IMR-90 (cell line): ENCODE measurements around the gene PDE4C. TPM values are rescaled to one million over a fixed set of nuclear protein-coding genes. Genes with fewer than 3 reads are reported as not detected.

ENCODE experiments used
- ATAC-seq: fragments of 200-7000 bp; cut with Tn5 transposase; 2 replicates; pipeline ENCODE4 v1.9.1; 2020; ENCODE audit warnings: low read depth, mild to moderate bottlenecking, moderate library complexity
- BruUV-seq: library from RNA; stranded (reverse); fragments of 400-500 nt; replicated peaks from 2 replicates; lab custom pipeline; 2021; lab: Mats Ljungman, UMichigan
- CTCF ChIA-PET: fragments of 300-600 bp; formaldehyde crosslinking; extraction: SDS; loops from one replicate; lab custom pipeline; 2021; ENCODE audit warnings: antibody characterized with exemption; lab: Yijun Ruan, JAX
- POLR2A ChIA-PET: fragments of 300-600 bp; sonication (Branson Sonifier 250); formaldehyde crosslinking; loops from one replicate; lab custom pipeline; 2022; ENCODE audit warnings: antibody characterized with exemption; ENCODE audit not compliant: unreplicated experiment; lab: Charles Lee
- DNase-seq: peaks from one replicate; pipeline ENCODE4 v3.0.0; 2013
- H2AFZ ChIP-seq: replicated peaks from 2 replicates; pipeline ENCODE3; 2013; ENCODE audit warnings: low read length, mild to moderate bottlenecking; ENCODE audit not compliant: poor library complexity
- H2AK5ac ChIP-seq: 2 replicates; pipeline ENCODE4 v1.6.1; 2013; ENCODE audit warnings: low read depth, low read length, inconsistent platforms
- H2AK9ac ChIP-seq: replicated peaks from 2 replicates; pipeline ENCODE3; 2013; ENCODE audit warnings: mild to moderate bottlenecking, low read depth, low read length, moderate library complexity; ENCODE audit not compliant: poor library complexity
- H2BK120ac ChIP-seq: 2 replicates; pipeline ENCODE4 v1.6.1; 2013; ENCODE audit warnings: low read depth, low read length, inconsistent platforms
- H2BK15ac ChIP-seq: 3 replicates; pipeline ENCODE4 v1.6.1; 2013; ENCODE audit warnings: low read depth, low read length, inconsistent platforms
- H2BK20ac ChIP-seq: 2 replicates; pipeline ENCODE4 v1.6.1; 2013; ENCODE audit warnings: low read depth, mild to moderate bottlenecking, inconsistent platforms, low read length, moderate library complexity
- H2BK5ac ChIP-seq: 2 replicates; pipeline ENCODE4 v1.6.1; 2013; ENCODE audit warnings: mild to moderate bottlenecking, low read depth, low read length, inconsistent platforms; ENCODE audit not compliant: poor library complexity, severe bottlenecking
- H3K14ac ChIP-seq: replicated peaks from 2 replicates; pipeline ENCODE4 v1.6.1; 2013; ENCODE audit warnings: low read depth, low read length, inconsistent platforms
- H3K18ac ChIP-seq: 2 replicates; pipeline ENCODE4 v1.6.1; 2013; ENCODE audit warnings: low read depth, low read length, control low read depth
- H3K23ac ChIP-seq: 2 replicates; pipeline ENCODE4 v1.6.1; 2013; ENCODE audit warnings: low read depth, low read length, inconsistent platforms
- H3K27ac ChIP-seq: 2 replicates; pipeline ENCODE4 v1.5.1; 2013; ENCODE audit warnings: mild to moderate bottlenecking, control low read depth, low read length; ENCODE audit not compliant: insufficient read depth
- H3K27me3 ChIP-seq: 2 replicates; pipeline ENCODE4 v1.6.1; 2013; ENCODE audit warnings: low read length; ENCODE audit not compliant: control insufficient read depth, insufficient read depth
- H3K36me3 ChIP-seq: 2 replicates; pipeline ENCODE4 v1.6.1; 2013; ENCODE audit warnings: low read length, mixed read lengths; ENCODE audit not compliant: control insufficient read depth, insufficient read depth
- H3K4ac ChIP-seq: 2 replicates; pipeline ENCODE4 v1.6.1; 2013; ENCODE audit warnings: low read depth, low read length, inconsistent platforms
- H3K4me1 ChIP-seq: 2 replicates; pipeline ENCODE4 v1.6.1; 2013; ENCODE audit warnings: low read length, mixed read lengths; ENCODE audit not compliant: control insufficient read depth, insufficient read depth
- H3K4me2 ChIP-seq: 2 replicates; pipeline ENCODE4 v1.6.1; 2013; ENCODE audit warnings: low read depth, mild to moderate bottlenecking, control low read depth, low read length, moderate library complexity
- H3K4me3 ChIP-seq: 2 replicates; pipeline ENCODE4 v1.5.1; 2013; ENCODE audit warnings: low read depth, mild to moderate bottlenecking, control low read depth, low read length, moderate library complexity; ENCODE audit not compliant: insufficient read depth
- H3K56ac ChIP-seq: 2 replicates; pipeline ENCODE4 v1.6.1; 2013; ENCODE audit warnings: low read length, inconsistent platforms; ENCODE audit not compliant: insufficient read depth; ENCODE audit errors: extremely low read depth
- H3K79me1 ChIP-seq, 2 experiments: 2 replicates each; pipeline ENCODE4 v1.6.1; 2013; ENCODE audit warnings: low read length in 2 of 2, inconsistent platforms in 1 of 2, low read depth in 1 of 2
- H3K9ac ChIP-seq: 2 replicates; pipeline ENCODE4 v1.6.1; 2013; ENCODE audit warnings: low read depth, low read length, control low read depth
- H3K9me1 ChIP-seq: 2 replicates; pipeline ENCODE4 v1.6.1; 2013; ENCODE audit warnings: low read length, inconsistent platforms; ENCODE audit not compliant: insufficient read depth
- H3K9me3 ChIP-seq: 2 replicates; pipeline ENCODE4 v1.6.1; 2013; ENCODE audit warnings: low read length; ENCODE audit not compliant: control insufficient read depth, insufficient read depth
- H4K20me1 ChIP-seq: 2 replicates; pipeline ENCODE4 v1.6.1; 2013; ENCODE audit warnings: low read length, inconsistent platforms; ENCODE audit not compliant: insufficient read depth
- H4K5ac ChIP-seq: 2 replicates; pipeline ENCODE4 v1.6.1; 2013; ENCODE audit warnings: mild to moderate bottlenecking, low read depth, low read length, control low read depth
- H4K8ac ChIP-seq, 2 experiments: 2 replicates each; pipeline ENCODE4 v1.6.1; 2013; ENCODE audit warnings: low read depth in 2 of 2, low read length in 2 of 2, control low read depth in 1 of 2, inconsistent platforms in 1 of 2
- H4K91ac ChIP-seq: 2 replicates; pipeline ENCODE4 v1.6.1; 2013; ENCODE audit warnings: low read depth, low read length, inconsistent platforms; ENCODE audit not compliant: insufficient read depth
- CEBPB ChIP-seq: IDR thresholded peaks from 2 replicates; pipeline ENCODE4 v1.6.1; 2012; ENCODE audit warnings: low read depth, low read length, improper control_type of control experiment
- CHD1 ChIP-seq: IDR thresholded peaks from 2 replicates; pipeline ENCODE4 v1.6.1; 2012; ENCODE audit warnings: low read depth, low read length, improper control_type of control experiment
- FOS ChIP-seq: fragments of 150-350 bp; IDR thresholded peaks from 2 replicates; pipeline ENCODE4 v1.6.1; 2016; ENCODE audit warnings: low read depth, low read length
- MAFK ChIP-seq: IDR thresholded peaks from 2 replicates; pipeline ENCODE4 v1.6.1; 2012; ENCODE audit warnings: low read depth, low read length, improper control_type of control experiment
- POLR2A ChIP-seq: IDR thresholded peaks from 2 replicates; pipeline ENCODE4 v1.6.1; 2012; ENCODE audit warnings: mild to moderate bottlenecking, low read depth, low read length
- RCOR1 ChIP-seq: IDR thresholded peaks from 2 replicates; pipeline ENCODE4 v1.6.1; 2012; ENCODE audit warnings: mild to moderate bottlenecking, low read length, improper control_type of control experiment; ENCODE audit not compliant: insufficient replicate concordance
- SMC3 ChIP-seq: fragments of 150-350 bp; IDR thresholded peaks from 2 replicates; pipeline ENCODE4 v1.6.1; 2016; ENCODE audit warnings: low read depth, mild to moderate bottlenecking, antibody characterized with exemption, low read length, moderate library complexity
- WGBS, 2 experiments: methylation state at CpG; one replicate each; pipeline versions ENCODE4 v1.1.5 to v1.1.7; 2013; ENCODE audit warnings: missing lambda C conversion rate in 2 of 2; ENCODE audit not compliant: insufficient read length in 1 of 2; ENCODE audit errors: extremely low coverage in 2 of 2; 5-methylcytosine and 5-hydroxymethylcytosine counted together
- dilution Hi-C: fragments of 300-500 bp; cut with HindIII; formaldehyde crosslinking; loops from one replicate; pipeline ENCODE4 v1.14.3; 2018; ENCODE audit warnings: low sequenced_read_pairs; ENCODE audit not compliant: unreplicated experiment
- in situ Hi-C: fragments of 300-500 bp; cut with MboI; formaldehyde crosslinking; loops from 3 replicates; pipeline ENCODE4 v1.14.3; 2019; ENCODE audit warnings: low sequenced_read_pairs, inconsistent platforms, mixed read lengths
- intact Hi-C: fragments of 100-400 bp; cut with micrococcal nuclease; formaldehyde crosslinking; loops from 2 replicates; pipeline ENCODE4 v1.10.0; 2022
- polyA plus RNA-seq, 3 experiments: library from polyadenylated mRNA; depleted of rRNA; stranded (reverse); fragments of >200 nt; gene quantifications; 2 replicates each; pipeline ENCODE4 v1.2.3, GENCODE V29; 2012; ENCODE audit warnings: low replicate concordance in 1 of 3
- total RNA-seq: library from RNA; depleted of rRNA; stranded (reverse); fragments of >200 nt; gene quantifications from 2 replicates; pipeline ENCODE4 v1.2.3, GENCODE V29; 2012
- TF ChIP-seq, protein P1 (sequence below): fragments of 150-350 bp; IDR thresholded peaks from 2 replicates; pipeline ENCODE4 v1.6.1; 2017; ENCODE audit warnings: mild to moderate bottlenecking, antibody characterized with exemption, low read length, low read depth
- TF ChIP-seq, protein P2 (sequence below): fragments of 150-350 bp; IDR thresholded peaks from 2 replicates; pipeline ENCODE4 v1.6.1; 2016; ENCODE audit warnings: low read depth, mild to moderate bottlenecking, low read length, moderate library complexity, borderline replicate concordance
- TF ChIP-seq, protein P3 (sequence below): conservative IDR thresholded peaks from 2 replicates; pipeline ENCODE4 v1.5.1; 2012; ENCODE audit warnings: mild to moderate bottlenecking, low read depth, low read length, improper control_type of control experiment

The PDE4C gene
- total and polyA plus RNA-seq, 2 of the 4 experiments (the other 2 are of a cell fraction), result 0.18 to 0.24 TPM

DNA sequence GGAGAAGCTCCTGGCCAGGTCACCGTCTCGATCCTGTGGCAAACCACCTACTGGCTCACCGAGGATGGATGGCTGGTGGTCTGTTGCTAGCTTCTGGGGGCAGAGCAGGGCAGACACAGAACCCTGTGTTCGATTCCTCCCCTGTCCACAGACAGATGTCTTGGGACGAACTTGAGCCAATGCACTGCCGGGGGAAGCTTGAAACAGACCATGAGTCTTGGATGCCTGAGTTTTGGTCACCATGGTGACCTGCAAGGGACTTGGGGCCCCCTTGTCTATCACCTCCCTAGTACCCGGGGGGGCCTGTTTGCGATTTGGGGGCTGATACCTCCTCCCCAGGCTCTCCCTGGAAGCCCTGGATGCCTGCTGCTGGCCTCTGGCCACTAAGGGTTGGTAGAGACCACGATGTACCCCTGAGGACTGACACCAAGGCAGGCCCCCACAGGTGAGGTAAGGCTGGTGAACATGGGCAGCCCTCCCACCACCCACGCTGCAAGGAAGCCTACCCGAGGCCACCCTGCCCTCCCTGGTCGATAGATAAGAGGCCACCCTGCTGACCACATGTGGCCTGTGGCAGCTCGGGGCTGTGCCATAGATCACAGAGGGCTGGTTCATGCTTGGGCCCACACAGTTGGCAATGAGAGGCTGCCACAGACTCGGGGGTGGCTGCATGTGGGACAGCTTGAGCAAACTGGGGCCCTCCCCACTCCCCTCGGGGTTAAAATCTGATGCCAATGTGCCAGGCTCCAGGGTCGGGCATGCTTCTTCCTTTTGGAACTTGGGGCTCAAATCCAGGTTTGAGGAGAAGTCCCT lies 37.3 kb upstream of the PDE4C start:
- Histone ChIP-seq H3K4me1 (no peaks in the 10 kb centered on the region), H4K8ac (no peak overlapping the region), H3K4me2 (no peak overlapping the region), H4K91ac (no peak overlapping the region), H3K9me1 (peaks cover 3% of the 10 kb centered on the region; the same call in 1 of the 2 replicates), H3K79me1 (no peaks in the 10 kb centered on the region), H3K27me3 (no peaks in the 10 kb centered on the region), H2AK5ac (no peak overlapping the region), H2BK5ac (no peak overlapping the region), H3K14ac (no peak overlapping the region), H2BK20ac (no peak overlapping the region), H3K56ac (no peak overlapping the region), H3K36me3 (peaks cover 33% of the 10 kb centered on the region), H4K20me1 (peaks cover 4% of the 10 kb centered on the region; the same call in 1 of the 2 replicates), H2AFZ (no peak overlapping the region), H3K23ac (no peak overlapping the region), H2AK9ac (peak overlapping the region; percentile 58), H3K18ac (no peak overlapping the region), H3K9me3 (no peaks in the 10 kb centered on the region), H3K4ac (no peak overlapping the region), H3K27ac (no peak overlapping the region), H2BK120ac (no peak overlapping the region), H2BK15ac (no peak overlapping the region), H4K5ac (no peak overlapping the region), H3K9ac (no peak overlapping the region), H3K4me3 (no peak overlapping the region)
- intact Hi-C loops, result no loop called here
- WGBS, 2 experiments, result 66% methylated on average over 8 of the region's 16 CpGs; no CpG with 5 or more reads in 1 of the 2 experiments
- CTCF ChIA-PET, result interaction anchor here (1.6 kb wide), 1 partner anchor 16 kb away, joined by 5 read pairs; no protein-coding TSS in a partner anchor
- dilution Hi-C loops, result no loop called here
- no peak for DNase-seq
- BruUV-seq, result no TSS peak
- TF ChIP-seq MAFK (no peak), SMC3 (no peak), POLR2A (no peak), FOS (no peak), CHD1 (no peak), RCOR1 (no peak), CEBPB (no peak)
- TF ChIP-seq, protein P1, sequence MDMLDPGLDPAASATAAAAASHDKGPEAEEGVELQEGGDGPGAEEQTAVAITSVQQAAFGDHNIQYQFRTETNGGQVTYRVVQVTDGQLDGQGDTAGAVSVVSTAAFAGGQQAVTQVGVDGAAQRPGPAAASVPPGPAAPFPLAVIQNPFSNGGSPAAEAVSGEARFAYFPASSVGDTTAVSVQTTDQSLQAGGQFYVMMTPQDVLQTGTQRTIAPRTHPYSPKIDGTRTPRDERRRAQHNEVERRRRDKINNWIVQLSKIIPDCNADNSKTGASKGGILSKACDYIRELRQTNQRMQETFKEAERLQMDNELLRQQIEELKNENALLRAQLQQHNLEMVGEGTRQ, result no peak
- TF ChIP-seq, protein P2, sequence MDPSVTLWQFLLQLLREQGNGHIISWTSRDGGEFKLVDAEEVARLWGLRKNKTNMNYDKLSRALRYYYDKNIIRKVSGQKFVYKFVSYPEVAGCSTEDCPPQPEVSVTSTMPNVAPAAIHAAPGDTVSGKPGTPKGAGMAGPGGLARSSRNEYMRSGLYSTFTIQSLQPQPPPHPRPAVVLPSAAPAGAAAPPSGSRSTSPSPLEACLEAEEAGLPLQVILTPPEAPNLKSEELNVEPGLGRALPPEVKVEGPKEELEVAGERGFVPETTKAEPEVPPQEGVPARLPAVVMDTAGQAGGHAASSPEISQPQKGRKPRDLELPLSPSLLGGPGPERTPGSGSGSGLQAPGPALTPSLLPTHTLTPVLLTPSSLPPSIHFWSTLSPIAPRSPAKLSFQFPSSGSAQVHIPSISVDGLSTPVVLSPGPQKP, result no peak
- TF ChIP-seq, protein P3, sequence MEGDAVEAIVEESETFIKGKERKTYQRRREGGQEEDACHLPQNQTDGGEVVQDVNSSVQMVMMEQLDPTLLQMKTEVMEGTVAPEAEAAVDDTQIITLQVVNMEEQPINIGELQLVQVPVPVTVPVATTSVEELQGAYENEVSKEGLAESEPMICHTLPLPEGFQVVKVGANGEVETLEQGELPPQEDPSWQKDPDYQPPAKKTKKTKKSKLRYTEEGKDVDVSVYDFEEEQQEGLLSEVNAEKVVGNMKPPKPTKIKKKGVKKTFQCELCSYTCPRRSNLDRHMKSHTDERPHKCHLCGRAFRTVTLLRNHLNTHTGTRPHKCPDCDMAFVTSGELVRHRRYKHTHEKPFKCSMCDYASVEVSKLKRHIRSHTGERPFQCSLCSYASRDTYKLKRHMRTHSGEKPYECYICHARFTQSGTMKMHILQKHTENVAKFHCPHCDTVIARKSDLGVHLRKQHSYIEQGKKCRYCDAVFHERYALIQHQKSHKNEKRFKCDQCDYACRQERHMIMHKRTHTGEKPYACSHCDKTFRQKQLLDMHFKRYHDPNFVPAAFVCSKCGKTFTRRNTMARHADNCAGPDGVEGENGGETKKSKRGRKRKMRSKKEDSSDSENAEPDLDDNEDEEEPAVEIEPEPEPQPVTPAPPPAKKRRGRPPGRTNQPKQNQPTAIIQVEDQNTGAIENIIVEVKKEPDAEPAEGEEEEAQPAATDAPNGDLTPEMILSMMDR, result no peak
- POLR2A ChIA-PET, result no interaction called here
- in situ Hi-C loops, result no loop called here
- no peak for ATAC-seq
